ENCODE data around the gene PLEKHO2. TPM values are rescaled to one million over a fixed set of nuclear protein-coding genes. Genes with fewer than 3 reads are reported as not detected.
"Not testable (repeated sequence)": the region's sequence is repeated elsewhere in the genome, so short reads cannot be mapped to it uniquely, and the experiment has no call there.

Gene PLEKHO2
- polyA plus RNA-seq, 1 of the 3 experiments (the other 2 are of a cell fraction): 7.8 TPM

DNA sequence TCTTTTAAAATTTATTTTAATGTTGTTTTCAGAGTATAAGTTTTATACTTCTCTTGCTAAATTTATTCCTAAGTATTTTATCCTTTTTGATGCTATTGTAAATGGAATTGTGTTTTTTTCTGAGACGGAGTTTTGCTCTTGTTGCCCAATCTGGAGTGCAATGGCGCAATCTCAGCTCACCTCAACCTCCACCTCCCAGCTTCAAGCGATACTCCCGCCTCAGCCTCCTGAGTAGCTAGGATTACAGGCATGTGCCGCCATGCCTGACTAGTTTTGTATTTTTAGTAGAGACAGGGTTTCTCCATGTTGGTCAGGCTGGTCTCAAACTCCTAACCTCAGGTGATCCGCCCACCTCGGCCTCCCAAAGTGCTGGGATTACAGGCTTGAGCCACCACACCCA lies 46.4 kb upstream of the PLEKHO2 start:
- H3K27ac ChIP-seq (ENCODE audit: low read depth in 2 of 2, low read length in 1 of 2); H3K9me2 ChIP-seq; H3K9me3 ChIP-seq; H2AFZ ChIP-seq (ENCODE audit: low read depth); H3K36me3 ChIP-seq (replicated peaks in 1 of 2; ENCODE audit: control insufficient read depth in 1 of 2, insufficient read depth in 2 of 2, low read length in 1 of 2); H3K9ac ChIP-seq; H3F3A ChIP-seq (replicated peaks; ENCODE audit: insufficient read depth); H4K20me1 ChIP-seq (ENCODE audit: insufficient read depth); H3K4me3 ChIP-seq (ENCODE audit: low read depth in 2 of 2, low read length in 1 of 2); H3K27me3 ChIP-seq (ENCODE audit: insufficient read depth); H3K4me2 ChIP-seq; H3K79me2 ChIP-seq (ENCODE audit: insufficient read depth); DNase-seq; H3K4me1 ChIP-seq (ENCODE audit: control insufficient read depth in 1 of 2, insufficient read depth in 2 of 2, low read depth in 1 of 2, low read length in 1 of 2): not testable (repeated sequence)
- ChIA-PET POLR2A (interaction anchor here (0.6 kb wide), 1 partner anchor 496 kb away, joined by 3 read pairs; no protein-coding TSS in a partner anchor), CTCF (interaction anchor here (1.2 to 3.2 kb wide), 2 partner anchors 15 to 65 kb away, joined by 3 to 10 read pairs; no protein-coding TSS in a partner anchor)
- 96% methylated on average over 7 of the region's 7 CpGs for WGBS (ENCODE audit: low lambda C conversion rate)

DNA sequence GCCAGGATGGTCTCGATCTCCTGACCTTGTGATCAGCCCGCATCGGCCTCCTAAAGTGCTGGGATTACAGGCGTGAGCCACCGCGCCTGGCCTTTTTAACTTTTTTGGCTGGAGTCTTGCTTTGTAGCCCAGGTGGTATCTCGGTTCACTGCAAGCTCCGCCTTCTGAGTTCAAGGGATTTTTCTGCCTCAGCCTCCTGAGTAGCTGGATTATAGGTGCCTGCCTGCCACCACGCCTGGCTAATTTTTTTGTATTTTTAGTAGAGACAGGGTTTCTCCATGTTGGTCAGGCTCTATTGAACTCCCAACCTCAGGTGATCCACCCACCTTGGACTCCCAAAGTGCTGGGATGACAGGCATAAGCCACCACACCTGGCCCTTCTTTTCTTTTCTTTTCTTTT lies 45.8 kb upstream of the PLEKHO2 start:
- H3F3A ChIP-seq (replicated peaks; ENCODE audit: insufficient read depth); H4K20me1 ChIP-seq (ENCODE audit: insufficient read depth); H3K4me3 ChIP-seq (ENCODE audit: low read depth in 2 of 2, low read length in 1 of 2); H2AFZ ChIP-seq (ENCODE audit: low read depth); H3K27me3 ChIP-seq (ENCODE audit: insufficient read depth); H3K4me1 ChIP-seq (ENCODE audit: control insufficient read depth in 1 of 2, insufficient read depth in 2 of 2, low read depth in 1 of 2, low read length in 1 of 2); H3K9me2 ChIP-seq; DNase-seq; H3K36me3 ChIP-seq (replicated peaks in 1 of 2; ENCODE audit: control insufficient read depth in 1 of 2, insufficient read depth in 2 of 2, low read length in 1 of 2); H3K27ac ChIP-seq (ENCODE audit: low read depth in 2 of 2, low read length in 1 of 2); H3K9me3 ChIP-seq; H3K9ac ChIP-seq; H3K79me2 ChIP-seq (ENCODE audit: insufficient read depth); H3K4me2 ChIP-seq: not testable (repeated sequence)
- 90% methylated on average over 9 of the region's 9 CpGs for WGBS (ENCODE audit: low lambda C conversion rate)
- CTCF ChIA-PET: interaction anchor here (1.2 to 3.2 kb wide), 2 partner anchors 14 to 65 kb away, joined by 3 to 10 read pairs; no protein-coding TSS in a partner anchor
- POLR2A ChIA-PET: interaction anchor here (0.6 kb wide), 1 partner anchor 495 kb away, joined by 3 read pairs; no protein-coding TSS in a partner anchor

DNA sequence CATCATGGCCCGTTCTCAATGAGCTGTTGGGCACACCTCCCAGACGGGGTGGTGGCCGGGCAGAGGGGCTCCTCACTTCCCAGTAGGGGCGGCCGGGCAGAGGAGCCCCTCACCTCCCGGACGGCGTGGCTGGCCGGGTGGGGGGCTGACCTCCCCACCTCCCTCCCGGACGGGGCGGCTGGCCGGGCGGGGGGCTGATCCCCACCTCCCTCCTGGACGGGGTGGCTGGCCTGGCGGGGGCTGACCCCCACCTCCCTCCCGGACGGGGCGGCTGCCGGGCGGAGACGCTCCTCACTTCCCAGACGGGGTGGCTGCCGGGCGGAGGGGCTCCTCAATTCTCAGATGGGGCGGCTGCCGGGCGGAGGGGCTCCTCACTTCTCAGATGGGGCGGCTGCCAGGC lies 42.8 kb upstream of the PLEKHO2 start:
- H2AFZ ChIP-seq (ENCODE audit: low read depth); H3K27me3 ChIP-seq (ENCODE audit: insufficient read depth); H3K9me3 ChIP-seq; H3K9ac ChIP-seq; CTCF ChIA-PET; H3K36me3 ChIP-seq (replicated peaks in 1 of 2; ENCODE audit: control insufficient read depth in 1 of 2, insufficient read depth in 2 of 2, low read length in 1 of 2); H3K4me3 ChIP-seq (ENCODE audit: low read depth in 2 of 2, low read length in 1 of 2); H3F3A ChIP-seq (replicated peaks; ENCODE audit: insufficient read depth); H3K79me2 ChIP-seq (ENCODE audit: insufficient read depth); H3K4me2 ChIP-seq; H3K9me2 ChIP-seq; POLR2A ChIA-PET; H4K20me1 ChIP-seq (ENCODE audit: insufficient read depth); DNase-seq; H3K27ac ChIP-seq (ENCODE audit: low read depth in 2 of 2, low read length in 1 of 2): not testable (repeated sequence)
- peaks cover 0 to 10% of the 10 kb centered on the region in 2 experiments; a peak in 1 of 4 replicates for H3K4me1 ChIP-seq (ENCODE audit: control insufficient read depth in 1 of 2, insufficient read depth in 2 of 2, low read depth in 1 of 2, low read length in 1 of 2)
- WGBS (ENCODE audit: low lambda C conversion rate): no CpG with 5 or more reads among the region's 29 CpGs

DNA sequence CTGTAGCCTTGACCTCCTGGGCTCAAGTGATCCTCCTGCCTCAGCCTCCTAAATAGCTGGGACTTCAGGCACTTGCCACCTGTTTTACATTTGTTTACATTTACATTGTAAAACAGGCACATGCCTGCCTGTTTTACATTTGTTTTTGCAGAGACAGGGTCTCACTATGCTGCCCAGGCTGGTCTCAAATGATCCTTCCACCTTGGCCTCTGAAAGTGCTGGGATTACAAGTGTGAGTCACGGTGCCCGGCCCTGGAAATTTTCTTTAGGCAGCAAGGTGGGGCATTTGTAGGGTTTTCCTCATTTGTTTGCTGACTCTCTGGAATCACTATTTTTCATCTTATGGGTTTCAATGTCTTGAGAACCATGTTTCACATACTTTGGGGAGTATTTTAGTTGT lies 41.2 kb upstream of the PLEKHO2 start:
- Histone ChIP-seq H3K27ac (ENCODE audit: low read depth in 2 of 2, low read length in 1 of 2) (peak overlapping the region in 1 of 2 experiments; percentile 4; a peak in 1 of 4 replicates), H3K4me2 (no peak overlapping the region), H3K4me1 (ENCODE audit: control insufficient read depth in 1 of 2, insufficient read depth in 2 of 2, low read depth in 1 of 2, low read length in 1 of 2) (peaks cover 0 to 10% of the 10 kb centered on the region in 2 experiments; a peak in 1 of 4 replicates), H2AFZ (ENCODE audit: low read depth) (no peak overlapping the region), H3K79me2 (ENCODE audit: insufficient read depth) (no peaks in the 10 kb centered on the region), H3K9me3 (no peaks in the 10 kb centered on the region), H3K27me3 (ENCODE audit: insufficient read depth) (no peaks in the 10 kb centered on the region), H3F3A (replicated peaks; ENCODE audit: insufficient read depth) (no peaks in the 10 kb centered on the region), H3K36me3 (replicated peaks in 1 of 2; ENCODE audit: control insufficient read depth in 1 of 2, insufficient read depth in 2 of 2, low read length in 1 of 2) (no peaks in the 10 kb centered on the region), H3K9ac (no peak overlapping the region), H3K4me3 (ENCODE audit: low read depth in 2 of 2, low read length in 1 of 2) (no peak overlapping the region), H3K9me2 (no peaks in the 10 kb centered on the region), H4K20me1 (ENCODE audit: insufficient read depth) (no peaks in the 10 kb centered on the region)
- CTCF ChIA-PET: interaction anchor here (2.3 kb wide), 1 partner anchor 10 kb away, joined by 18 read pairs; no protein-coding TSS in a partner anchor
- TF ChIP-seq NRF1 (IDR thresholded peaks at IDR 0.05; ENCODE audit: low read depth, low read length) (no peak), FOSL2 (IDR thresholded peaks at IDR 0.05; ENCODE audit: borderline replicate concordance, low read depth) (no peak), RXRA (IDR thresholded peaks at IDR 0.05; ENCODE audit: borderline replicate concordance, low read depth) (no peak), TCF12 (IDR thresholded peaks at IDR 0.05) (no peak), RAD21 (IDR thresholded peaks at IDR 0.05; ENCODE audit: low read length) (no peak), RFX5 (IDR thresholded peaks at IDR 0.05; ENCODE audit: low read length) (no peak), ELF1 (IDR thresholded peaks at IDR 0.05) (no peak), GABPA (IDR thresholded peaks at IDR 0.05; ENCODE audit: low read depth) (no peak)
- TF ChIP-seq, protein P1, sequence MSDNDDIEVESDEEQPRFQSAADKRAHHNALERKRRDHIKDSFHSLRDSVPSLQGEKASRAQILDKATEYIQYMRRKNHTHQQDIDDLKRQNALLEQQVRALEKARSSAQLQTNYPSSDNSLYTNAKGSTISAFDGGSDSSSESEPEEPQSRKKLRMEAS (IDR thresholded peaks at IDR 0.05; ENCODE audit: low read depth): no peak
- DNase-seq: no peak
- WGBS (ENCODE audit: low lambda C conversion rate): 84% methylated on average over 2 of the region's 2 CpGs
- POLR2A ChIA-PET: interaction anchor here (1.7 kb wide), 2 partner anchors 25 to 68 kb away, joined by 3 to 4 read pairs; partner anchors contain the start of gene PIF1
